Hindlimb muscle (tissue), 1 donor: ENCODE results near the gene PLPP3. TPM values are rescaled to one million over a fixed set of nuclear protein-coding genes. Genes with fewer than 3 reads are reported as not detected.

Experiments used
- DNase-seq: peaks from one replicate; pipeline ENCODE4 v3.0.0-alpha.2; 2013
- polyA plus RNA-seq: library from polyadenylated mRNA; unstranded; fragments of 120-200 nt; gene quantifications from one replicate; pipeline ENCODE4 v1.2.1, GENCODE V29; 2013; ENCODE audit not compliant: insufficient read length

The PLPP3 gene
- polyA plus RNA-seq, 1 donor: 127 TPM

GRCh38 chr1:56575865-56576264 is 3.5 kb downstream of the PLPP3 start:
- no peak for DNase-seq

- no peak for DNase-seq
Measured at GRCh38 chr1:56574794-56575193, 4.6 kb downstream of the PLPP3 start.

- no peak for DNase-seq
Measured at GRCh38 chr1:56573311-56573710, 6.1 kb downstream of the PLPP3 start.

- no peak for DNase-seq
Measured at GRCh38 chr1:56572334-56573050, 6.9 kb downstream of the PLPP3 start.

GRCh38 chr1:56571448-56571847 is 7.9 kb downstream of the PLPP3 start:
- DNase-seq: no peak

- no peak for DNase-seq
Measured at GRCh38 chr1:56570924-56571372, 8.4 kb downstream of the PLPP3 start.

GRCh38 chr1:56569661-56570060 is 9.7 kb downstream of the PLPP3 start:
- no peak for DNase-seq

- DNase-seq: no peak
Measured at GRCh38 chr1:56566994-56567393, 12.4 kb downstream of the PLPP3 start.

GRCh38 chr1:56566061-56566744 is 13.2 kb downstream of the PLPP3 start:
- no peak for DNase-seq

GRCh38 chr1:56564615-56565014 is 14.7 kb downstream of the PLPP3 start:
- no peak for DNase-seq

GRCh38 chr1:56563568-56563967 is 15.8 kb downstream of the PLPP3 start:
- no peak for DNase-seq

- DNase-seq: no peak
Measured at GRCh38 chr1:56562891-56563452, 16.4 kb downstream of the PLPP3 start.

- no peak for DNase-seq
Measured at GRCh38 chr1:56561227-56562019, 17.9 kb downstream of the PLPP3 start.

GRCh38 chr1:56557746-56558145 is 21.6 kb downstream of the PLPP3 start:
- no peak for DNase-seq

GRCh38 chr1:56555448-56555847 is 23.9 kb downstream of the PLPP3 start:
- no peak for DNase-seq

- DNase-seq: no peak
Measured at GRCh38 chr1:56553046-56553445, 26.3 kb downstream of the PLPP3 start.

GRCh38 chr1:56552349-56552748 is 27.0 kb downstream of the PLPP3 start:
- no peak for DNase-seq

GRCh38 chr1:56551691-56552090 is 27.7 kb downstream of the PLPP3 start:
- no peak for DNase-seq

GRCh38 chr1:56550859-56551188 is 28.5 kb downstream of the PLPP3 start:
- no peak for DNase-seq

GRCh38 chr1:56550138-56550858 is 29.1 kb downstream of the PLPP3 start:
- DNase-seq: no peak

GRCh38 chr1:56548571-56548970 is 30.8 kb downstream of the PLPP3 start:
- DNase-seq: no peak

GRCh38 chr1:56547977-56548376 is 31.4 kb downstream of the PLPP3 start:
- no peak for DNase-seq

- no peak for DNase-seq
Measured at GRCh38 chr1:56547473-56547872, 31.9 kb downstream of the PLPP3 start.
